Hindlimb muscle (tissue), 1 donor: ENCODE results near the gene WDR47. TPM values are rescaled to one million over a fixed set of nuclear protein-coding genes. Genes with fewer than 3 reads are reported as not detected.
"Not testable (repeated sequence)": the region's sequence is repeated elsewhere in the genome, so short reads cannot be mapped to it uniquely, and the experiment has no call there.

Experiments used
- DNase-seq: peaks from one replicate; pipeline ENCODE4 v3.0.0-alpha.2; 2013
- polyA plus RNA-seq: library from polyadenylated mRNA; unstranded; fragments of 120-200 nt; gene quantifications from one replicate; pipeline ENCODE4 v1.2.1, GENCODE V29; 2013; ENCODE audit not compliant: insufficient read length

WDR47 gene
- polyA plus RNA-seq, 1 donor = 10.8 TPM

- DNase-seq = no peak
Measured at GRCh38 chr1:109050228-109050995, 8.5 kb upstream of the WDR47 start.

GRCh38 chr1:109048335-109048734 lies 6.4 kb upstream of the WDR47 start:
- DNase-seq = no peak

- DNase-seq = no peak
Measured at GRCh38 chr1:109047339-109047738, 5.4 kb upstream of the WDR47 start.

GRCh38 chr1:109046671-109047070 lies 4.8 kb upstream of the WDR47 start:
- no peak for DNase-seq

GRCh38 chr1:109045595-109045994 lies 3.7 kb upstream of the WDR47 start:
- no peak for DNase-seq

- DNase-seq = peak; percentile 26
Measured at GRCh38 chr1:109040989-109041620, 797 bp downstream of the WDR47 start.

- no peak for DNase-seq
Measured at GRCh38 chr1:109040627-109040988, 1.3 kb downstream of the WDR47 start.

- no peak for DNase-seq
Measured at GRCh38 chr1:109034382-109034781, 7.5 kb downstream of the WDR47 start.

- DNase-seq = not testable (repeated sequence)
Measured at GRCh38 chr1:109029493-109029892, 12.4 kb downstream of the WDR47 start.

GRCh38 chr1:109027841-109028240 lies 14.1 kb downstream of the WDR47 start:
- no peak for DNase-seq

GRCh38 chr1:109025694-109026093 lies 16.2 kb downstream of the WDR47 start:
- no peak for DNase-seq

- no peak for DNase-seq
Measured at GRCh38 chr1:109024646-109025045, 17.3 kb downstream of the WDR47 start.

- no peak for DNase-seq
Measured at GRCh38 chr1:109020693-109021257, 21.1 kb downstream of the WDR47 start.

- not testable (repeated sequence) for DNase-seq
Measured at GRCh38 chr1:109017719-109018118, 24.2 kb downstream of the WDR47 start.

- no peak for DNase-seq
Measured at GRCh38 chr1:109017134-109017533, 24.8 kb downstream of the WDR47 start.

- no peak for DNase-seq
Measured at GRCh38 chr1:109011335-109011734, 30.6 kb downstream of the WDR47 start.

- DNase-seq = not testable (repeated sequence)
Measured at GRCh38 chr1:108996622-108997021, 45.3 kb downstream of the WDR47 start.

- no peak for DNase-seq
Measured at GRCh38 chr1:108983114-108983513, 58.8 kb downstream of the WDR47 start.

GRCh38 chr1:108976658-108977057 lies 65.2 kb downstream of the WDR47 start:
- DNase-seq = no peak

GRCh38 chr1:108972951-108973350 lies 69.0 kb downstream of the WDR47 start:
- DNase-seq = no peak

GRCh38 chr1:108969346-108969745 lies 72.6 kb downstream of the WDR47 start:
- DNase-seq = no peak

- peak; percentile 92 for DNase-seq
Measured at GRCh38 chr1:108963052-108963686, 78.7 kb downstream of the WDR47 start, which contains the start of gene CLCC1. CLCC1 (minus strand) TSS chr1:108963484; CDS start chr1:108950437, 13,047 bp downstream.

GRCh38 chr1:108962681-108963051 lies 79.2 kb downstream of the WDR47 start:
- peak; percentile 14 for DNase-seq
